ENCODE data around the gene RALGAPA1. TPM values are rescaled to one million over a fixed set of nuclear protein-coding genes. Genes with fewer than 3 reads are reported as not detected.

RALGAPA1 gene
- total and polyA plus RNA-seq, 2 of the 13 experiments (the other 11 are each of a cell fraction or from before 2014, with no cell fraction given): 65.0 to 89.2 TPM

GRCh38 chr14:35821564-35822411 lies 12.7 kb upstream of the RALGAPA1 start (continued):
- TF ChIP-seq RXRB (CRISPR knock-in tag; IDR thresholded peaks at IDR 0.05; ENCODE audit: borderline replicate concordance) (peak; percentile 55; the same call in 1 of the 2 replicates), ZNF296 (CRISPR knock-in tag; conservative IDR thresholded peaks at IDR 0.05) (no peak), ZNF251 (CRISPR knock-in tag; IDR thresholded peaks at IDR 0.05) (no peak), SMC3 (IDR thresholded peaks at IDR 0.05; ENCODE audit: low read length) (no peak), STAG1 (CRISPR knock-in tag; IDR thresholded peaks at IDR 0.05) (peak; percentile 39), ZNF569 (CRISPR knock-in tag; IDR thresholded peaks at IDR 0.05; ENCODE audit: borderline replicate concordance) (no peak), ZSCAN5A (CRISPR knock-in tag; IDR thresholded peaks at IDR 0.05; ENCODE audit: borderline replicate concordance) (no peak), TBL1XR1 (IDR thresholded peaks at IDR 0.05; ENCODE audit: borderline replicate concordance, low read length, partially characterized antibody) (no peak), ZNF557 (CRISPR knock-in tag; IDR thresholded peaks at IDR 0.05) (0 out of 2 replicates have a peak, but pooled peaks have one; percentile 40), ARNT (IDR thresholded peaks at IDR 0.05) (no peak), YEATS2 (CRISPR knock-in tag; IDR thresholded peaks at IDR 0.05; ENCODE audit: borderline replicate concordance) (peak; percentile 36; the same call in 1 of the 2 replicates), ZNF383 (CRISPR knock-in tag; IDR thresholded peaks at IDR 0.05; ENCODE audit: borderline replicate concordance) (no peak), ZNF7 (CRISPR knock-in tag; IDR thresholded peaks at IDR 0.05) (peak; percentile 39; the same call in 1 of the 2 replicates), MED1 (CRISPR knock-in tag; IDR thresholded peaks at IDR 0.05) (peak; percentile 52), THAP11 (CRISPR knock-in tag; IDR thresholded peaks at IDR 0.05) (peak; percentile 88), TSC22D2 (CRISPR knock-in tag; IDR thresholded peaks at IDR 0.05; ENCODE audit: borderline replicate concordance) (no peak), ZNF282 (IDR thresholded peaks at IDR 0.05; ENCODE audit: partially characterized antibody) (no peak), HIVEP1 (CRISPR knock-in tag; IDR thresholded peaks at IDR 0.05) (no peak), GATAD2A (CRISPR knock-in tag; IDR thresholded peaks at IDR 0.05) (peak; percentile 77), MLXIP (CRISPR knock-in tag; IDR thresholded peaks at IDR 0.05; ENCODE audit: borderline replicate concordance) (no peak), ZNF530 (CRISPR knock-in tag; IDR thresholded peaks at IDR 0.05; ENCODE audit: low read depth) (no peak), PAF1 (CRISPR knock-in tag; IDR thresholded peaks at IDR 0.05) (no peak), ZNF629 (CRISPR knock-in tag; conservative IDR thresholded peaks at IDR 0.05) (peak; percentile 83), ZNF564 (CRISPR knock-in tag; IDR thresholded peaks at IDR 0.05) (no peak)
